GM23338 (cell line): Measurements from ENCODE around the gene SNN. TPM values are rescaled to one million over a fixed set of nuclear protein-coding genes. Genes with fewer than 3 reads are reported as not detected.

Experiments used
- ATAC-seq: fragments of 200-7000 bp; cut with Tn5 transposase; 3 replicates; pipeline ENCODE4 v1.9.1; 2020
- DNase-seq: peaks from one replicate; pipeline ENCODE4 v3.0.0-alpha.2; 2015; ENCODE audit warnings: low spot score
- H2AFZ ChIP-seq: fragments of 200-600 bp; sonication (generic); 2 replicates; pipeline ENCODE4 v1.8.0; 2016; ENCODE audit warnings: antibody characterized with exemption, mild to moderate bottlenecking, moderate library complexity
- H3F3A ChIP-seq: fragments of 200-600 bp; sonication (generic); replicated peaks from 2 replicates; pipeline ENCODE4 v1.8.0; 2017; ENCODE audit warnings: antibody characterized with exemption, mixed run types, low read depth
- H3K27ac ChIP-seq: fragments of 200-600 bp; sonication (generic); 2 replicates; pipeline ENCODE4 v1.6.1; 2016; ENCODE audit warnings: low read depth
- H3K27me3 ChIP-seq: fragments of 200-600 bp; sonication (generic); 2 replicates; pipeline ENCODE4 v1.8.0; 2016; ENCODE audit warnings: mild to moderate bottlenecking, mixed run types, moderate library complexity; ENCODE audit not compliant: insufficient read depth
- H3K36me3 ChIP-seq: fragments of 200-600 bp; sonication (generic); 2 replicates; pipeline ENCODE4 v1.8.0; 2016; ENCODE audit warnings: mild to moderate bottlenecking; ENCODE audit not compliant: insufficient read depth
- H3K4me1 ChIP-seq: fragments of 200-600 bp; sonication (generic); 2 replicates; pipeline ENCODE4 v1.8.0; 2016; ENCODE audit warnings: mild to moderate bottlenecking, moderate library complexity; ENCODE audit not compliant: insufficient read depth
- H3K4me2 ChIP-seq: fragments of 200-600 bp; sonication (generic); 2 replicates; pipeline ENCODE4 v1.7.1; 2017; ENCODE audit warnings: mixed run types
- H3K4me3 ChIP-seq: fragments of 200-600 bp; sonication (generic); 2 replicates; pipeline ENCODE4 v1.6.1; 2016; ENCODE audit warnings: mixed run types
- H3K79me2 ChIP-seq: fragments of 200-600 bp; sonication (generic); replicated peaks from 2 replicates; pipeline ENCODE4 v1.8.0; 2017; ENCODE audit warnings: mild to moderate bottlenecking; ENCODE audit not compliant: insufficient read depth
- H3K9me2 ChIP-seq: fragments of 200-600 bp; sonication (generic); 2 replicates; pipeline ENCODE4 v1.8.0; 2017; ENCODE audit not compliant: insufficient read depth
- H4K20me1 ChIP-seq: fragments of 200-600 bp; sonication (generic); replicated peaks from 2 replicates; pipeline ENCODE4 v1.8.0; 2017; ENCODE audit warnings: mild to moderate bottlenecking; ENCODE audit not compliant: insufficient read depth
- H3K27ac Mint-ChIP-seq: 2 replicates; pipeline ENCODE4 v1.8.0; 2020; ENCODE audit warnings: inconsistent platforms, mild to moderate bottlenecking, moderate library complexity, mixed read lengths
- H3K27me3 Mint-ChIP-seq: 3 replicates; pipeline ENCODE4 v1.8.0; 2022; ENCODE audit warnings: low read depth, mild to moderate bottlenecking, moderate library complexity, mixed read lengths, inconsistent platforms; ENCODE audit not compliant: insufficient read depth, poor library complexity
- H3K36me3 Mint-ChIP-seq: 3 replicates; pipeline ENCODE4 v1.8.0; 2021; ENCODE audit warnings: low read depth, mild to moderate bottlenecking, inconsistent platforms, moderate library complexity, mixed read lengths
- H3K4me1 Mint-ChIP-seq: 3 replicates; pipeline ENCODE4 v1.8.0; 2020; ENCODE audit warnings: mild to moderate bottlenecking, inconsistent platforms, mixed read lengths
- H3K4me3 Mint-ChIP-seq: 3 replicates; pipeline ENCODE4 v1.8.0; 2021; ENCODE audit warnings: moderate library complexity, mild to moderate bottlenecking, inconsistent platforms, mixed read lengths
- H3K9me3 Mint-ChIP-seq: 3 replicates; pipeline ENCODE4 v1.8.0; 2020; ENCODE audit warnings: moderate library complexity, mild to moderate bottlenecking, inconsistent platforms, mixed read lengths
- CREB1 ChIP-seq: fragments of 250-450 bp; sonication (Bioruptor Pico); IDR thresholded peaks from 2 replicates; pipeline ENCODE4 v1.5.0; 2020; ENCODE audit warnings: low read depth, mild to moderate bottlenecking, moderate library complexity
- CTCF ChIP-seq, 2 experiments: fragments of 200-600 bp in 1 of 2; sonication (generic) in 1 of 2; conservative IDR thresholded peaks; 2 replicates each; pipeline versions ENCODE4 v1.5.1 to v1.6.1; 2016 to 2017; ENCODE audit warnings: antibody characterized with exemption in 2 of 2, low read depth in 2 of 2, mild to moderate bottlenecking in 2 of 2, moderate library complexity in 1 of 2
- ETS1 ChIP-seq: IDR thresholded peaks from 2 replicates; pipeline ENCODE4 v1.6.1; 2016; ENCODE audit warnings: antibody characterized with exemption
- EZH2 ChIP-seq: fragments of 200-600 bp; sonication (generic); IDR thresholded peaks from one replicate; pipeline ENCODE4 v1.8.0; 2017; ENCODE audit warnings: antibody characterized with exemption, mild to moderate bottlenecking, low read depth; ENCODE audit not compliant: unreplicated experiment
- EZH2phosphoT487 ChIP-seq: fragments of 200-600 bp; sonication (generic); IDR thresholded peaks from one replicate; pipeline ENCODE4 v1.8.1; 2018; ENCODE audit warnings: antibody characterized with exemption; ENCODE audit not compliant: unreplicated experiment
- JUNB ChIP-seq: IDR thresholded peaks from one replicate; pipeline ENCODE4 v1.6.1; 2016; ENCODE audit warnings: antibody characterized with exemption; ENCODE audit not compliant: unreplicated experiment
- NANOG ChIP-seq: IDR thresholded peaks from 2 replicates; pipeline ENCODE4 v1.6.1; 2016; ENCODE audit warnings: antibody characterized with exemption, borderline replicate concordance
- POLR2AphosphoS5 ChIP-seq: IDR thresholded peaks from 2 replicates; pipeline ENCODE4 v1.6.1; 2016; ENCODE audit warnings: antibody characterized with exemption, low read depth
- REST ChIP-seq: IDR thresholded peaks from one replicate; pipeline ENCODE4 v1.6.1; 2018; ENCODE audit warnings: antibody characterized with exemption; ENCODE audit not compliant: unreplicated experiment
- STAT1 ChIP-seq: IDR thresholded peaks from one replicate; pipeline ENCODE4 v1.6.1; 2016; ENCODE audit warnings: antibody characterized with exemption; ENCODE audit not compliant: unreplicated experiment
- ZNF114 ChIP-seq: fragments of 250-450 bp; sonication (Bioruptor Pico); IDR thresholded peaks from 2 replicates; pipeline ENCODE4 v1.5.0; 2020; ENCODE audit warnings: mild to moderate bottlenecking, moderate library complexity
- ZNF331 ChIP-seq: fragments of 250-450 bp; sonication (Bioruptor Pico); IDR thresholded peaks from 2 replicates; pipeline ENCODE4 v1.5.0; 2020; ENCODE audit warnings: low read depth, mild to moderate bottlenecking, moderate library complexity
- ZNF462 ChIP-seq: fragments of 250-450 bp; sonication (Bioruptor Pico); IDR thresholded peaks from 2 replicates; pipeline ENCODE4 v1.5.0; 2020; ENCODE audit warnings: mild to moderate bottlenecking, moderate library complexity
- polyA plus RNA-seq: library from polyadenylated mRNA; unstranded; fragments of >200 nt; fragmentation: Nextera tagmentation; extraction: Ambion mirVana; gene quantifications from 2 replicates; pipeline ENCODE4 v1.2.1, GENCODE V29; 2016
- total RNA-seq: library from RNA; depleted of rRNA; stranded (reverse); fragments of >200 nt; shearing (Covaris generic); gene quantifications from 2 replicates; pipeline ENCODE4 v1.2.3, GENCODE V29; 2014

SNN gene
- total and polyA plus RNA-seq, 2 experiments from 2014 or later: 19.0 to 63.3 TPM

GRCh38 chr16:11691771-11692170, 23.5 kb downstream of the SNN start:
- Mint-ChIP-seq H3K4me1 (no peaks in the 10 kb centered on the region), H3K36me3 (peaks cover 11% of the 10 kb centered on the region), H3K27ac (no peak overlapping the region), H3K9me3 (no peaks in the 10 kb centered on the region), H3K4me3 (no peak overlapping the region), H3K27me3 (peaks cover 3% of the 10 kb centered on the region)
- Histone ChIP-seq H3K9me2 (no peaks in the 10 kb centered on the region), H3F3A (no peaks in the 10 kb centered on the region), H3K27ac (no peak overlapping the region), H3K27me3 (no peaks in the 10 kb centered on the region), H3K36me3 (peaks cover 9% of the 10 kb centered on the region; the same call in 1 of the 2 replicates), H3K4me1 (no peaks in the 10 kb centered on the region), H4K20me1 (peaks cover 3% of the 10 kb centered on the region; the same call in 1 of the 2 replicates), H2AFZ (no peak overlapping the region), H3K79me2 (no peaks in the 10 kb centered on the region), H3K4me3 (no peak overlapping the region), H3K4me2 (no peak overlapping the region)
- no peak for TF ChIP-seq EZH2phosphoT487
- TF ChIP-seq ZNF462: no peak
- no peak for TF ChIP-seq STAT1
- no peak for TF ChIP-seq ETS1
- TF ChIP-seq ZNF331: no peak
- no peak for TF ChIP-seq NANOG
- TF ChIP-seq REST: no peak
- TF ChIP-seq EZH2: no peak
- TF ChIP-seq POLR2AphosphoS5: no peak
- no peak for TF ChIP-seq CREB1 (CRISPR knock-in tag)
- TF ChIP-seq ZNF114: no peak
- no peak for TF ChIP-seq JUNB
- TF ChIP-seq CTCF (conservative IDR thresholded peaks at IDR 0.05; ENCODE audit: low read depth in 2 of 2): no peak
- DNase-seq: no peak
- no peak for ATAC-seq
